Measurements from ENCODE around the gene SINHCAF. TPM values are rescaled to one million over a fixed set of nuclear protein-coding genes. Genes with fewer than 3 reads are reported as not detected.

The SINHCAF gene
- total RNA-seq, 1 donor from 2014 or later = 231 TPM

- no peak overlapping the region for H3K4me3 Mint-ChIP-seq (ENCODE audit: low read depth)
- no peaks in the 10 kb centered on the region for H3K36me3 Mint-ChIP-seq (ENCODE audit: low read depth)
- H3K27ac Mint-ChIP-seq = no peak overlapping the region
- no peaks in the 10 kb centered on the region for H3K9me3 Mint-ChIP-seq
- H3K4me1 Mint-ChIP-seq (ENCODE audit: low read depth) = peaks cover 19% of the 10 kb centered on the region
- H3K27me3 Mint-ChIP-seq (ENCODE audit: low read depth) = no peaks in the 10 kb centered on the region
- DNase-seq (ENCODE audit: low spot score) = no peak
- intact Hi-C loops (cut with micrococcal nuclease) = loop anchor here (1.0 to 2.0 kb wide), 2 partner anchors 35 to 109 kb away; partner anchors contain the start of gene SINHCAF
Measured at GRCh38 chr12:31361730-31362114, 35.8 kb upstream of the SINHCAF start.

GRCh38 chr12:31355747-31356107, 29.8 kb upstream of the SINHCAF start:
- Mint-ChIP-seq H3K36me3 (ENCODE audit: low read depth) (no peaks in the 10 kb centered on the region), H3K27ac (no peak overlapping the region), H3K4me3 (ENCODE audit: low read depth) (no peak overlapping the region), H3K9me3 (no peaks in the 10 kb centered on the region), H3K4me1 (ENCODE audit: low read depth) (no peaks in the 10 kb centered on the region), H3K27me3 (ENCODE audit: low read depth) (peaks cover 3% of the 10 kb centered on the region)
- no peak for DNase-seq (ENCODE audit: low spot score)
- intact Hi-C loops (cut with micrococcal nuclease) = no loop called here

- Mint-ChIP-seq H3K27ac (no peak overlapping the region), H3K27me3 (ENCODE audit: low read depth) (peaks cover 12% of the 10 kb centered on the region), H3K4me3 (ENCODE audit: low read depth) (no peak overlapping the region), H3K4me1 (ENCODE audit: low read depth) (no peaks in the 10 kb centered on the region), H3K9me3 (no peaks in the 10 kb centered on the region), H3K36me3 (ENCODE audit: low read depth) (no peaks in the 10 kb centered on the region)
- intact Hi-C loops (cut with micrococcal nuclease) = no loop called here
- DNase-seq (ENCODE audit: low spot score) = no peak
Measured at GRCh38 chr12:31353750-31354708, 28.1 kb upstream of the SINHCAF start.

GRCh38 chr12:31346267-31346666, 20.3 kb upstream of the SINHCAF start:
- H3K9me3 Mint-ChIP-seq = no peaks in the 10 kb centered on the region
- H3K36me3 Mint-ChIP-seq (ENCODE audit: low read depth) = no peaks in the 10 kb centered on the region
- H3K4me3 Mint-ChIP-seq (ENCODE audit: low read depth) = no peak overlapping the region
- no peak overlapping the region for H3K27ac Mint-ChIP-seq
- H3K27me3 Mint-ChIP-seq (ENCODE audit: low read depth) = peaks cover 16% of the 10 kb centered on the region
- no peaks in the 10 kb centered on the region for H3K4me1 Mint-ChIP-seq (ENCODE audit: low read depth)
- intact Hi-C loops (cut with micrococcal nuclease) = no loop called here
- DNase-seq (ENCODE audit: low spot score) = no peak

- intact Hi-C loops (cut with micrococcal nuclease) = no loop called here
- H3K9me3 Mint-ChIP-seq = no peaks in the 10 kb centered on the region
- no peak for DNase-seq (ENCODE audit: low spot score)
- H3K36me3 Mint-ChIP-seq (ENCODE audit: low read depth) = no peaks in the 10 kb centered on the region
- H3K27ac Mint-ChIP-seq = no peak overlapping the region
- no peak overlapping the region for H3K4me3 Mint-ChIP-seq (ENCODE audit: low read depth)
- H3K4me1 Mint-ChIP-seq (ENCODE audit: low read depth) = no peaks in the 10 kb centered on the region
- H3K27me3 Mint-ChIP-seq (ENCODE audit: low read depth) = peaks cover 6% of the 10 kb centered on the region
Measured at GRCh38 chr12:31343139-31343538, 17.2 kb upstream of the SINHCAF start.

GRCh38 chr12:31342286-31342685, 16.3 kb upstream of the SINHCAF start:
- no peaks in the 10 kb centered on the region for H3K9me3 Mint-ChIP-seq
- peaks cover 5% of the 10 kb centered on the region for H3K27me3 Mint-ChIP-seq (ENCODE audit: low read depth)
- H3K36me3 Mint-ChIP-seq (ENCODE audit: low read depth) = no peaks in the 10 kb centered on the region
- H3K4me1 Mint-ChIP-seq (ENCODE audit: low read depth) = peaks cover 2% of the 10 kb centered on the region
- DNase-seq (ENCODE audit: low spot score) = no peak
- no peak overlapping the region for H3K27ac Mint-ChIP-seq
- intact Hi-C loops (cut with micrococcal nuclease) = no loop called here
- no peak overlapping the region for H3K4me3 Mint-ChIP-seq (ENCODE audit: low read depth)

- Mint-ChIP-seq H3K9me3 (no peaks in the 10 kb centered on the region), H3K36me3 (ENCODE audit: low read depth) (no peaks in the 10 kb centered on the region), H3K27ac (no peak overlapping the region), H3K4me3 (ENCODE audit: low read depth) (no peak overlapping the region), H3K4me1 (ENCODE audit: low read depth) (peaks cover 2% of the 10 kb centered on the region), H3K27me3 (ENCODE audit: low read depth) (peaks cover 5% of the 10 kb centered on the region)
- DNase-seq (ENCODE audit: low spot score) = no peak
- intact Hi-C loops (cut with micrococcal nuclease) = no loop called here
Measured at GRCh38 chr12:31339831-31340622, 14.1 kb upstream of the SINHCAF start.

- Mint-ChIP-seq H3K4me1 (ENCODE audit: low read depth) (peaks cover 2% of the 10 kb centered on the region), H3K4me3 (ENCODE audit: low read depth) (no peak overlapping the region), H3K9me3 (no peaks in the 10 kb centered on the region), H3K27ac (no peak overlapping the region), H3K27me3 (ENCODE audit: low read depth) (peaks cover 7% of the 10 kb centered on the region), H3K36me3 (ENCODE audit: low read depth) (no peaks in the 10 kb centered on the region)
- intact Hi-C loops (cut with micrococcal nuclease) = no loop called here
- no peak for DNase-seq (ENCODE audit: low spot score)
Measured at GRCh38 chr12:31337952-31338351, 12.0 kb upstream of the SINHCAF start.

- intact Hi-C loops (cut with micrococcal nuclease) = no loop called here
- Mint-ChIP-seq H3K27me3 (ENCODE audit: low read depth) (peaks cover 18% of the 10 kb centered on the region), H3K4me3 (ENCODE audit: low read depth) (no peak overlapping the region), H3K27ac (no peak overlapping the region), H3K4me1 (ENCODE audit: low read depth) (peaks cover 5% of the 10 kb centered on the region), H3K9me3 (no peaks in the 10 kb centered on the region), H3K36me3 (ENCODE audit: low read depth) (no peaks in the 10 kb centered on the region)
- DNase-seq (ENCODE audit: low spot score) = no peak
Measured at GRCh38 chr12:31331242-31331641, 5.3 kb upstream of the SINHCAF start.

- H3K4me3 Mint-ChIP-seq (ENCODE audit: low read depth) = peak overlapping the region; percentile 98
- H3K27me3 Mint-ChIP-seq (ENCODE audit: low read depth) = peaks cover 11% of the 10 kb centered on the region
- intact Hi-C loops (cut with micrococcal nuclease) = loop anchor here (1.0 to 10.0 kb wide), 6 partner anchors 35 to 1428 kb away; partner anchors contain the start of genes AMN1, CAPRIN2 and YARS2
- peaks cover 29% of the 10 kb centered on the region for H3K36me3 Mint-ChIP-seq (ENCODE audit: low read depth)
- H3K27ac Mint-ChIP-seq = no peak overlapping the region
- H3K9me3 Mint-ChIP-seq = no peaks in the 10 kb centered on the region
- DNase-seq (ENCODE audit: low spot score) = no peak
- peaks cover 8% of the 10 kb centered on the region for H3K4me1 Mint-ChIP-seq (ENCODE audit: low read depth)
Measured at GRCh38 chr12:31326736-31327659, 1.0 kb upstream of the SINHCAF start.

- Mint-ChIP-seq H3K4me3 (ENCODE audit: low read depth) (peak overlapping the region; percentile 98), H3K27ac (peak overlapping the region; percentile 99), H3K4me1 (ENCODE audit: low read depth) (peaks cover 23% of the 10 kb centered on the region), H3K27me3 (ENCODE audit: low read depth) (peaks cover 3% of the 10 kb centered on the region), H3K36me3 (ENCODE audit: low read depth) (peaks cover 36% of the 10 kb centered on the region), H3K9me3 (no peaks in the 10 kb centered on the region)
- intact Hi-C loops (cut with micrococcal nuclease) = loop anchor here (5.0 to 10.0 kb wide), 3 partner anchors 38 to 571 kb away; partner anchors contain the start of gene CAPRIN2
- peak; percentile 25 for DNase-seq (ENCODE audit: low spot score)
Measured at GRCh38 chr12:31325524-31325875, 450 bp downstream of the SINHCAF start.

Data from activated T-helper 2 cell treated with anti-CD3 and anti-CD28 coated beads, Interferon-gamma antibody, Interleukin-2, Interleukin-4, amounts not matched to agents 10 μg/mL and 5 μg/mL and 100 μg/mL, durations not matched to agents 14 hours and 24 hours and 36 hours (primary cell).